K562 (cell line): ENCODE data around the gene WIPF3. TPM values are rescaled to one million over a fixed set of nuclear protein-coding genes. Genes with fewer than 3 reads are reported as not detected.
A peak's percentile ranks its signal among the peaks of the same experiment; 100 is the strongest.

Experiments used
- BMI1 ChIP-seq: fragments of 150-350 bp; IDR thresholded peaks from 2 replicates; pipeline ENCODE4 v1.6.1; 2014; ENCODE audit warnings: low read length
- CBFA2T2 ChIP-seq: fragments of 450-650 bp; conservative IDR thresholded peaks from 2 replicates; pipeline ENCODE4 v1.6.1; 2017; ENCODE audit warnings: mild to moderate bottlenecking
- CHCHD3 ChIP-seq: fragments of 250-450 bp; sonication (Bioruptor Pico); IDR thresholded peaks from 2 replicates; pipeline ENCODE4 v2.1.2; 2022; ENCODE audit warnings: mild to moderate bottlenecking
- CXXC5 ChIP-seq: fragments of 250-450 bp; sonication (Bioruptor Pico); IDR thresholded peaks from 2 replicates; pipeline ENCODE4 v1.8.0; 2022; ENCODE audit warnings: inconsistent platforms, mild to moderate bottlenecking, moderate library complexity
- DEAF1 ChIP-seq: fragments of 450-650 bp; formaldehyde crosslinking; IDR thresholded peaks from 2 replicates; pipeline ENCODE4 v1.4.0; 2020; ENCODE audit warnings: mild to moderate bottlenecking, moderate library complexity
- FOXJ2 ChIP-seq: fragments of 200-800 bp; sonication (Bioruptor generic); IDR thresholded peaks from 2 replicates; pipeline ENCODE4 v1.6.1; 2016; ENCODE audit warnings: missing genetic modification characterization, missing compliant biosample characterization
- JUND ChIP-seq, 2 experiments: IDR thresholded peaks; 2 replicates in 1 of 2; 3 replicates in 1 of 2; pipeline ENCODE4 v1.6.1; 2011; ENCODE audit warnings: borderline replicate concordance in 2 of 2, low read depth in 2 of 2, low read length in 2 of 2, improper control_type of control experiment in 1 of 2, missing biosample characterization in 1 of 2, missing genetic modification characterization in 1 of 2, missing genetic modification reagents in 1 of 2
- SOX6 ChIP-seq: fragments of 450-650 bp; IDR thresholded peaks from 2 replicates; pipeline ENCODE4 v1.6.1; 2014; ENCODE audit warnings: mild to moderate bottlenecking
- ZBTB11 ChIP-seq, 3 experiments: fragments of 200-800 bp in 1 of 3; fragments of 250-450 bp in 1 of 3; fragments of 450-650 bp in 1 of 3; sonication (Bioruptor Pico) in 1 of 3; sonication (Bioruptor generic) in 1 of 3; formaldehyde crosslinking in 1 of 3; IDR thresholded peaks; 2 replicates each; pipeline versions ENCODE4 v1.6.1 to v1.8.0; 2016 to 2022; ENCODE audit warnings: mild to moderate bottlenecking in 2 of 3, missing genetic modification characterization in 2 of 3, missing compliant biosample characterization in 1 of 3, moderate library complexity in 1 of 3
- ZNF41 ChIP-seq: fragments of 250-450 bp; sonication (Bioruptor Pico); conservative IDR thresholded peaks from 2 replicates; pipeline ENCODE4 v1.4.0; 2020; ENCODE audit warnings: mild to moderate bottlenecking
- ZNF695 ChIP-seq: fragments of 450-650 bp; formaldehyde crosslinking; IDR thresholded peaks from 2 replicates; pipeline ENCODE4 v1.4.0; 2020; ENCODE audit warnings: mild to moderate bottlenecking, moderate library complexity
- polyA plus RNA-seq, 8 experiments: library from polyadenylated mRNA; depleted of rRNA in 4 of 8; stranded (reverse) in 5 of 8; unstranded in 3 of 8; fragments of >200 nt; fragmentation: Nextera tagmentation in 2 of 8; fragmentation: Illumina TruSeq in 1 of 8; extraction: Ambion mirVana in 2 of 8; extraction: Trizol in 1 of 8; gene quantifications; 2 replicates each; pipeline versions ENCODE4 v1.2.1 to v1.2.3, GENCODE V29; 2011 to 2014; ENCODE audit warnings: inconsistent platforms in 1 of 8, missing spikeins in 1 of 8
- total RNA-seq, 7 experiments: library from RNA; depleted of rRNA in 6 of 7; stranded (reverse); fragments of >200 nt in 6 of 7; fragmentation: Illumina TruSeq in 2 of 7; extraction: Trizol in 2 of 7; gene quantifications; 2 replicates each; pipeline versions ENCODE4 v1.2.1 to v1.2.3, GENCODE V29; 2011 to 2021; ENCODE audit warnings: low replicate concordance in 1 of 7
- TF ChIP-seq, protein P1 (sequence below): fragments of 200-800 bp; sonication (Bioruptor generic); IDR thresholded peaks from 2 replicates; pipeline ENCODE4 v1.6.1; 2017; ENCODE audit warnings: missing genetic modification characterization, missing compliant biosample characterization
- TF ChIP-seq, protein P2 (sequence below): fragments of 450-650 bp; IDR thresholded peaks from 2 replicates; pipeline ENCODE4 v1.6.1; 2016

WIPF3 gene
- total and polyA plus RNA-seq, 9 of the 15 experiments (the other 6 are each of a cell fraction or from before 2014, with no cell fraction given): 0.18 to 3.2 (median 1.7) TPM

DNA sequence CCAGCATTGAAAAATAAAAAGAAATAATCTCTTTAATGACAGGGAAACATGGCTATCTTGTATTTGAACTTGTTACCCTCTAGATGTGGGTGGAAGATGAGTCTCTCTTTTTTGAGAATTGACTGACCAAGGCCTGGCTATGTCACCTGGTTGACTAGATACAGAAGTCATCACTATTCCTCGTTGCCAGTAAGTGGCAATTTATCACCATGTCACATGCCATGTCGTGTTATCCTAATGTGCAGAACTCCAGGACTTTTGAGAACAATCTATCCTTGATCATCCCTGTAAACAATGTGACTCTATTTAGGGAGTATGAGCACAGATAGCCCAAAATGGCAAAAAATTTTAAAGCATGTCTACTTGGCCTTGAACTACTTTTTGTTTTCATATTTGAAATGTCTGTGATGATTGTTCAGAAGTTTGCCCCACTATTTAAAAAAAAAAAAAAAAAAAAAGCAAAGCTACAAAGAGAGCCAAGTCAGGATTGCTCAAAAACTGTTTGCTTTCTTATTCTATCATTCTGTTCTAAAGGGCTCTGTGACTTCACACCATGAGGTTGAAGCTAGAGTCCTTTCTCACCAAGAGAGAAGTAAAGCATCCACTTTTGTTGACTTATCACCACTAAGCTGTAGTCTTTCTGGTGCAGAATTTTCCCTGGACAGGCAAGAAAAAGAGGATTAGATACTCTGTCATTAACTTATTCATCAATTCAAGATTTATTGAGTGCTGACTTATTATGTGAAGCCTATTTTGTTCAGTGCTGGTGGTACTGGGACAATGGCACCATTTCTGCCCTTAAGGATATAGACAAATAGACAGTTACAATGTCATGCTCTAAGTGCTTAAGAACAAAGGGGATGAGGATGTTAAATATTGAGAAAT lies 10.4 kb upstream of the WIPF3 start (continued):
- TF ChIP-seq DEAF1 (CRISPR knock-in tag): no peak
- TF ChIP-seq FOXJ2 (tag): no peak
- peak; percentile 46; the same call in 1 of the 2 replicates for TF ChIP-seq JUND (IDR thresholded peaks at IDR 0.05; ENCODE audit: borderline replicate concordance, low read depth, low read length)
- TF ChIP-seq JUND (tag; IDR thresholded peaks at IDR 0.05; ENCODE audit: borderline replicate concordance, low read depth, low read length): peak; percentile 67; the same call in 1 of the 3 replicates
- TF ChIP-seq BMI1: no peak
- TF ChIP-seq CHCHD3 (CRISPR knock-in tag): no peak
- peak; percentile 76 for TF ChIP-seq CBFA2T2
- peak; percentile 46 for TF ChIP-seq CXXC5
- TF ChIP-seq, protein P1, sequence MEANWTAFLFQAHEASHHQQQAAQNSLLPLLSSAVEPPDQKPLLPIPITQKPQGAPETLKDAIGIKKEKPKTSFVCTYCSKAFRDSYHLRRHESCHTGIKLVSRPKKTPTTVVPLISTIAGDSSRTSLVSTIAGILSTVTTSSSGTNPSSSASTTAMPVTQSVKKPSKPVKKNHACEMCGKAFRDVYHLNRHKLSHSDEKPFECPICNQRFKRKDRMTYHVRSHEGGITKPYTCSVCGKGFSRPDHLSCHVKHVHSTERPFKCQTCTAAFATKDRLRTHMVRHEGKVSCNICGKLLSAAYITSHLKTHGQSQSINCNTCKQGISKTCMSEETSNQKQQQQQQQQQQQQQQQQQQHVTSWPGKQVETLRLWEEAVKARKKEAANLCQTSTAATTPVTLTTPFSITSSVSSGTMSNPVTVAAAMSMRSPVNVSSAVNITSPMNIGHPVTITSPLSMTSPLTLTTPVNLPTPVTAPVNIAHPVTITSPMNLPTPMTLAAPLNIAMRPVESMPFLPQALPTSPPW (CRISPR knock-in tag): 0 out of 2 replicates have a peak, but pooled peaks have one; percentile 16
- TF ChIP-seq ZBTB11 (CRISPR knock-in tag; IDR thresholded peaks at IDR 0.05): 0 out of 6 replicates have a peak, but pooled peaks of 1 of the 3 experiments have one; percentile 40
- TF ChIP-seq SOX6: peak; percentile 86
- TF ChIP-seq, protein P2, sequence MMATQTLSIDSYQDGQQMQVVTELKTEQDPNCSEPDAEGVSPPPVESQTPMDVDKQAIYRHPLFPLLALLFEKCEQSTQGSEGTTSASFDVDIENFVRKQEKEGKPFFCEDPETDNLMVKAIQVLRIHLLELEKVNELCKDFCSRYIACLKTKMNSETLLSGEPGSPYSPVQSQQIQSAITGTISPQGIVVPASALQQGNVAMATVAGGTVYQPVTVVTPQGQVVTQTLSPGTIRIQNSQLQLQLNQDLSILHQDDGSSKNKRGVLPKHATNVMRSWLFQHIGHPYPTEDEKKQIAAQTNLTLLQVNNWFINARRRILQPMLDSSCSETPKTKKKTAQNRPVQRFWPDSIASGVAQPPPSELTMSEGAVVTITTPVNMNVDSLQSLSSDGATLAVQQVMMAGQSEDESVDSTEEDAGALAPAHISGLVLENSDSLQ: peak; percentile 74
- TF ChIP-seq ZNF695 (CRISPR knock-in tag): no peak
- TF ChIP-seq ZNF41 (CRISPR knock-in tag): no peak
